ENCODE data around the gene KCNK10. TPM values are rescaled to one million over a fixed set of nuclear protein-coding genes. Genes with fewer than 3 reads are reported as not detected.

The KCNK10 gene
- total RNA-seq, 1 donor from 2014 or later: 1.4 TPM

- Mint-ChIP-seq H3K9me3 (peaks cover 3% of the 10 kb centered on the region), H3K4me1 (ENCODE audit: unreplicated experiment) (no peaks in the 10 kb centered on the region), H3K36me3 (no peaks in the 10 kb centered on the region), H3K27me3 (peaks cover 20% of the 10 kb centered on the region), H3K27ac (no peak overlapping the region), H3K4me3 (no peak overlapping the region)
- no peak for DNase-seq (ENCODE audit: extremely low spot score, unreplicated experiment)
- no peak for TF ChIP-seq CTCF (conservative IDR thresholded peaks at IDR 0.05)
These were observed 71.4 kb downstream of the KCNK10 start for GRCh38 chr14:88251650-88252049.

GRCh38 chr14:88249266-88249665, 73.8 kb downstream of the KCNK10 start:
- no peak for TF ChIP-seq CTCF (conservative IDR thresholded peaks at IDR 0.05)
- DNase-seq (ENCODE audit: extremely low spot score, unreplicated experiment): no peak
- Mint-ChIP-seq H3K4me3 (no peak overlapping the region), H3K9me3 (peaks cover 3% of the 10 kb centered on the region), H3K4me1 (ENCODE audit: unreplicated experiment) (peaks cover 9% of the 10 kb centered on the region), H3K36me3 (no peaks in the 10 kb centered on the region), H3K27me3 (peaks cover 24% of the 10 kb centered on the region), H3K27ac (no peak overlapping the region)

- H3K9me3 Mint-ChIP-seq: peaks cover 3% of the 10 kb centered on the region
- no peak overlapping the region for H3K4me3 Mint-ChIP-seq
- H3K27me3 Mint-ChIP-seq: peaks cover 19% of the 10 kb centered on the region
- DNase-seq (ENCODE audit: extremely low spot score, unreplicated experiment): no peak
- H3K27ac Mint-ChIP-seq: no peak overlapping the region
- TF ChIP-seq CTCF (conservative IDR thresholded peaks at IDR 0.05): no peak
- peaks cover 9% of the 10 kb centered on the region for H3K4me1 Mint-ChIP-seq (ENCODE audit: unreplicated experiment)
- H3K36me3 Mint-ChIP-seq: no peaks in the 10 kb centered on the region
These were observed 74.5 kb downstream of the KCNK10 start for GRCh38 chr14:88248606-88249005.

GRCh38 chr14:88247228-88247627, 75.8 kb downstream of the KCNK10 start:
- Mint-ChIP-seq H3K27me3 (peaks cover 16% of the 10 kb centered on the region), H3K36me3 (no peaks in the 10 kb centered on the region), H3K27ac (no peak overlapping the region), H3K4me3 (no peak overlapping the region), H3K9me3 (peaks cover 3% of the 10 kb centered on the region), H3K4me1 (ENCODE audit: unreplicated experiment) (peaks cover 9% of the 10 kb centered on the region)
- TF ChIP-seq CTCF (conservative IDR thresholded peaks at IDR 0.05): no peak
- DNase-seq (ENCODE audit: extremely low spot score, unreplicated experiment): no peak

GRCh38 chr14:88245321-88245720, 77.7 kb downstream of the KCNK10 start:
- TF ChIP-seq CTCF (conservative IDR thresholded peaks at IDR 0.05): no peak
- H3K4me3 Mint-ChIP-seq: no peak overlapping the region
- H3K27me3 Mint-ChIP-seq: peaks cover 25% of the 10 kb centered on the region
- no peak for DNase-seq (ENCODE audit: extremely low spot score, unreplicated experiment)
- no peak overlapping the region for H3K27ac Mint-ChIP-seq
- peaks cover 9% of the 10 kb centered on the region for H3K4me1 Mint-ChIP-seq (ENCODE audit: unreplicated experiment)
- no peaks in the 10 kb centered on the region for H3K36me3 Mint-ChIP-seq
- no peaks in the 10 kb centered on the region for H3K9me3 Mint-ChIP-seq

GRCh38 chr14:88243946-88244345, 79.1 kb downstream of the KCNK10 start:
- no peak for DNase-seq (ENCODE audit: extremely low spot score, unreplicated experiment)
- Mint-ChIP-seq H3K4me3 (no peak overlapping the region), H3K36me3 (no peaks in the 10 kb centered on the region), H3K27ac (no peak overlapping the region), H3K4me1 (ENCODE audit: unreplicated experiment) (peaks cover 9% of the 10 kb centered on the region), H3K27me3 (peaks cover 27% of the 10 kb centered on the region), H3K9me3 (no peaks in the 10 kb centered on the region)
- TF ChIP-seq CTCF (conservative IDR thresholded peaks at IDR 0.05): no peak
